ENCODE measurements around the gene CAT.

CAT gene

DNA sequence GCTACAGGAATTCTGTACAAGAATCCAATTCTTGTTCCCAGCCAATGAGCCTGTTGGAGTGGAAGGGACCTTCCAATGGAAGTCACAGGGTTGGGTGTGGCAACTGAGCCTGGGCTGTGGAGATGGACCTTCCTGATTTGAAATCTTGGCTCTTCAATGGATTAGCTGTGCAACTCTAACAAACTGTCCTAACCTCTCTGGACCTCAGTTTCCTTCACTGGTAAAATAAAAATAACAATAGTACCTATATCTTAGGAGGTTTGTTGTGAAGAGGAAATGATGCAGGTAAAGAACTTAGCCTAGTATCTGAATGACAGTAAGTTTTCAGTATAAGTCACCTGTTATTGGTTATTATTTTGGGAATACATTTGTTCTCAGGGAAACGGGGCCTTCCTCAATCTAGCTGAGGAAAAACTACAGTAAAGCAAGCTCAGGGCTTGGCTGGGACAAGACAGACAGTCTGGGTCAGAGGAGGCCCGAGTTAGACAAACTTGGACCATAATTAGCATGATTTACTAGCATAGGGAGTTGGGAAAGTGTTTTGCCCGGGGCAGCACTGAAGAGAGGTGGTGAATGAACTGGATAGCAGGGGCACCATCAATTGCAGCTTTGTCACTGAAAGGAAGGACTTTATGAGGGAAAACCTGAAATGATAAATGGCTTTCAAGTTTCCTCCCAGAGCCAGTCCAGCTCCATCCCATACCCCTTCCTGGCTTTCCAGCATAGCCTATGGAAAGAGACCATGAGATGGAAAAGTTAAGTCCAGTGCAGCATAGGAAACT, 61.2 kb downstream of the CAT start:
- FAIRE-seq, result no peak

DNA sequence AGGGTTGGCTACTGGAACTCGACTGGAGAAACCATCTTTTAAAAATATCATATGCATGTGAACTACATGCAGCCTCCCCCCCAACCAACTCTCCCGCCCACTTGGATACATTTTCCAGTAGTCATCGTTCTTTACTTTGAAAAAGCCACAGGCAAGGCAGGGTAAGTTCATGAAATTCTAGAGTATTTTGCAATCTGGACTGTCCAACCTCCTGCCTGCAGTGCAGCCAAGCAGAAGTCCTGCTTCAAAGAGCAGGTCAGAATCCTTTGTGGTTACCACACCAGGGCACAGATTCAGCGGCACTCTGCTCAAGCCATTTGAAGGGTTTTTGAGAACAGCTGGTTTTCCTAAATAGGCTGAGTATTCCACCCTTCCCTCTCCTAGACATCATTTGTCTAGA, 62.8 kb downstream of the CAT start:
- no peak for FAIRE-seq

GRCh38 chr11:34501949-34502348, 63.2 kb downstream of the CAT start:
- FAIRE-seq, result no peak

DNA sequence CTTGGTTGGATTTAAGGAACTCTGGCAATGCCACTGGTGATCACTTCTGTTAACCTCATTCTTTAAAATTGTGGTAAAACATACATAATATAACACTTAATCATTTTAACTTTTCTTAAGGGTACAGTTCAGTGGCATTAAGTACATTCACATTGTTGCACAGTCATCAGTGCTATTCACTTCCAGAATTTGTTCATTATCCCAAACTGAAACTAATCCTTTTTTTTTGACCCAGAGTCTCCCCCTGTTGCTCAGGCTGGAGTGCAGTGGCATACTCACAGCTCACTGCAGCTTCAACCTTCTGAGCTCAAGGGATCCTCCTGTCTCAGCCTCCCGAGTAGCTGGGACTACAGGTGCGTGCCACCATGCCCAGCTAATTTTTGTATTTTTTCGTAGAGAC, 64.2 kb downstream of the CAT start:
- FAIRE-seq, result no peak

DNA sequence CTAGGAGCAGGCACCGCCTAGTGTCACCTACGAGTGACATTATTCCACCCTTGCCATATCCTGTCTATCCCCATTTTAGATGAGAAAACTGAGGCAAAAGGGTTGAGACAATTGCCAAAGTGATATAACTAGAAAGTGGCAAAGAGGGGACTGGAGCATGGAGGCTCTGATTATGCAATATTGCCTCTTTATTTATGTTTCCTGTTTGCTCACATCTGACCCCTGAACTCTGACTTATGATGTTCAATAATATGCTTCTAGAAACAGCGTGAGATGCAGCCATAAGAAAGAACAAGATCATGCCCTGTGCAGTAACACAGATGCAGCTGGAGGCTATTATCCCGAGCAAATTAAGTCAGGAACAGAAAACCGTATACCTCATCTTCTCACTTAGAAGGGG, 67.1 kb downstream of the CAT start:
- no peak for FAIRE-seq

DNA sequence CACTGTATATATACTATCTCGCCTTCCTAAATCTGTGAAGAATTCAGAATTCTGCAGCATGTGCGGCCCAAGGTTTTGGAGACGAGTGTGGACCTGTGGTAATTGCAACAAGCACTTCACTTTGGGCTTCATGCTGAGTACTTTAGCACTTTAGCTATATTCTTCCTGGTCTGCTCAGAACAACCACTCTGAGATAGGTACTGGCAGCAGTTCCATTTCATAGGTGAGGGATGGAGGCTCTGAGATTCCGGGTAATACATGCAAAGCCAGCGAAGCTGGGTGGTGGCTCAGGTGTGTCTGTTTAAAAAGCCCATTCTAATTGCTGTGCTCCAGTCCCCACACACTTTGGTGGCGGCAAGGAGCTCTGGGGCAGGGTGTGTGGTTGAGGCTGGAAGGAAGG, 68.4 kb downstream of the CAT start:
- FAIRE-seq, result no peak

DNA sequence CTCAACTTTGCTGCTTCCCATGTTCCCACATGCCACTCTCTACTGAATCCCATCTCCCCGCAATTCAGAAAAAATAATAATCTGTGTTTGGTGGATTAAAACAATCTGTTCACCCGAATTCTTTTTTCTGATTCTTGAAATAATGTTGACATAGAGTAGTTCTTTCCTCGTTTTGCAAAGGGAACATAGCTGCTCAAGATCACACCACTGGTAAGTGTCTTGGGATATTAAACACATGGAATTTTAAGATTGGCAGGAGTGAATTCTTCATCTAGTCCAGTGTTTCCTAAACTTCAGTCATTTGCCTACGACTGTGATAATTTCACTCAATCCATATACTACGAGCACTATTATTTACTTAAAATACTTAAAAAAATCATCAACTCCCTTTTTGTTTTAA, 68.9 kb downstream of the CAT start:
- FAIRE-seq, result no peak

- no peak for FAIRE-seq
Measured at GRCh38 chr11:34508524-34508923, 69.8 kb downstream of the CAT start.

GRCh38 chr11:34509336-34509876, 70.7 kb downstream of the CAT start:
- no peak for FAIRE-seq

GRCh38 chr11:34510218-34510617, 71.5 kb downstream of the CAT start:
- FAIRE-seq, result no peak

DNA sequence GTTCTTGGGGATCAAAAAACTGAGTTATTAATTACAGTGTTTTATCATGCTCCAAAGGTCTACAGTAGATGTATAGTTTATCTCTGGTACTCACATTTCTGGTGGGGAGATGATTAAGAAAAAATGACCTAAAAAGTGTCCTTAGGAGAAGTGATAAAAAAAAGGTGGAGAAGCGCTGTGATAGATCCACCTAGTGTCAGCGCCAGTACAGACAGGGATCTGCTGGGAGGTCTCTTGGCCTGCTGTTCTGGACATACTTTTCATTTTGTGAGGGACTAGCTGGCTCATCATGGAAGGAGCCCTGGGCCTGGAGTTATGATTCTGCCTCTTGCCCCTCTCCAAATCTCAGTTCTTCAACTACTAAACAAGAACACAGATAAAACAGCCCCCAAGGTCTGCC, 71.9 kb downstream of the CAT start:
- FAIRE-seq, result no peak

DNA sequence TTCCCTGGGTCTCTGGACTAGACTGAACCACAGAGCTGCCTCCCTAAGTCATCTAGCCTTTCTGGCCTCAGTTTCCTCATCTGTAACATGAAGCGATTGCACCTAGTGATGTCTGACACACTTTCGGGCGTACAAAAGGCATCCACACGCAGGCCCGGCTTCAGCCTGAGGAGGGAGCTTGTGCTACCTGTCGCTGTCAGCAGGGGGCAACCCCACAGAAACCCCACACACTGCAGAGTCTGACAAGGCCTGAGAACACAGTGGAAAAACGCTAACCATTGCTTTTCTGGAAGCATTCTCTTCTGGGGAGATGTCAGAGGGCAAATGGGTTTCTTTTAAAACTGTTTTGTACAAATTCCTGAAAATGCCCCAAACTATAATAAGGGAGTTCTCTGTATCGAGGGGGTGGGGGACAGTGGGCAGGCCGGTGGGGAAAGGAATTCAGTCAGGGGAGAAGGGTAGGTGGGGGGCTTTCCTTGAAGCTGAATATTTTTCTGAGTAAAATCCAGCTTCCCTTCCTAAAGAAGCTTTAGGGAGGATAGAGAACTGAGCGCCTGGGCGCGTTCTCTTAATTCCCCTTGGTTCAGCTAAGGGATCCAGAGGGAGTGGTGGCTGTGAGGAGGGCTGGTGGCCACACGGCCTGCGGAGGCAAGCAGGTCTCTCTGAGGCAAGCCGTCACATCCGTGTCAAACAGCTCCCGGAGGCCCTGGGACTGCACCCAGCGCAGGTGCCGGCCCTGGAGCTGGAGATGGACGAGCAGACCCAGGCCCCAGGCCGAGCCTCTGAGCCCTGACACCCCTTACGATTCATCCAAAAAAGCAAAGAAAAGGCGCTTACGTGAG, 74.3 kb downstream of the CAT start:
- FAIRE-seq, result no peak

GRCh38 chr11:34513682-34514449, 75.1 kb downstream of the CAT start, which contains the start of gene ELF5:
Gene ELF5, minus strand, starts transcription at chr11:34513794. Its CDS starts 8,045 bp downstream, at chr11:34505749.
- FAIRE-seq, result no peak

DNA sequence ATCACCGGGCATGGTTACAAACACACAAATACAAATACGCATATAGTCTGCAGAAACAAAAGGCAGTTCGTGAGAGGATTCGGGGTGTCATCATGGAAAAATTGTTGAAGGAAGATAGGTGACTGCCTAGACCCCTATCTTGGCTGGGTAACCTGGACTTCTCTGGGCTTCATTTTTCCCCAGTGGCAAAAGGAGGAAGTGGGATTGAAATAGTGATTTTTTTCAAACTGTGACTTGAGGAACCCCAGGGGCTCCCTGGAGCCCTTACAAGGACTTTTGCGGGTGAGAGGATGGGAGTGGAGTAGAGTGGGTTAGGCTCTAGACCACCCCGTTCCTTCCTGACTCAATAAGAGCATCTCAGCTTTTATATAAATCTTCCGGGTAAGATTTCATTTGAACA, 75.9 kb downstream of the CAT start:
- no peak for FAIRE-seq

DNA sequence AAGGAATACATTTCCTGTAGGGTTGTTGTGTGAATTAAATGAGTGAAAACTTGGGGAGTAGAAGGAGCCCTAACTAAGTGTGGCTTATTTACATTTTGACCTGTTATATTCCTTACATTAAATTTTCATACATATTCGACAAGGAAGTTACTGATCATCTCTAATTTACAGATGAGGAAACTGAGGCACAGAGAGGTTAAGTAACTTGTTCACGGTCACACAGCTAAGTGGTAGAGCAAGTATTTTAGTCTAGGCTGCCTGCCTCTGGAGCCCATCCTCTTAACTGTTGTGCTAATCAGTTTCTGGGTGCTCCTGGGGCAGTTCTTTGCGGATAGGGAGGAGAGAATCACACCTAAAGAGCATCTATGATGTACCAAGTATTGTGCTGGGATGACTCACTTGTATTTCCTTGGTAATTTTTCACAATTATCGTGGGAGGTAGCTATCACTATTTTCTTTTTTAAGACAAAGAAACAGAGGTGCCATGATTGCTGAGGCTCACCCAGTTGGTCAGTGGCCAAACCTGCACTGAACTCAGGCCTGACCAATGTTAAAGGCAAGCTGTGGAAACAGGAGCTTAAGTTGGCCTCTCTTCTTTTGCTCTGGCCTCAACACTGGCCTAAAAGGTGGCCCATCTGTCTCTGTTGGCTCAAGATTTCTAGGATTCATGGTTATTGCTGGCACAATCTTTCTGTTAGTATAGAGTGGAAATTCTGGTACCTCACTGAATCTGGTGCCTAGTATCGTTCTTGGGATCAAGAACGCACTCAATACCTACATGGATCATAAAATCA, 77.7 kb downstream of the CAT start:
- no peak for FAIRE-seq

DNA sequence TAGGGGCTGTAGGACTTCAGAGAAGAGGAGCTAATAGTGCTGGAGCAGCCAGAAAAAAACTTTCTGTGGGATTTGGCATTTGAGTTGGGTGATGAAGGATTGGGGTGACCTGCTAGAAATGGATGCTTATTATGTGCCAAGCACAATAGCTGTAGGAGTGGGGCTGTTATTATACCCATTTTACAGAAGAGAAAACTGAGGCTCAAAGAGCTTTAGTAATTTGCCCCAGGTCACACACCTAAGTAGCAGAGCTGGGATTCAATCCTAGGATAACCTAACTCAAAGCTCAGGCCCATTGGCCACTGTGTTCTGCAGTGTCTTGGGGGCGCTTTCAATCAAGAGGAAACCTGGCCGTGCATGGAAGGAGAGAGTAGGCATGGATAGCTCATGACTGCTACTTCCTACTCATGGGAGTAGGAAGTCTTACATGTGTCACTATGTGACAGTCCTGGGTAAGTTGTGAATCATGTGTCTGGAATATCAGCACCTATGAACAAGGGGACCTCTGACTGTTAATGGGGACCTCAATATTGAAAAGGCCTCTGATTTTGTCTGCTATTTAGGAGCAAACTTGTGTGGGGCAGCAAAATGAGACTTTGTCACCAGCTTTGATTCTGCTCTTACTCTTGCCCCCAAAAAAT, 81.0 kb downstream of the CAT start:
- FAIRE-seq, result no peak

DNA sequence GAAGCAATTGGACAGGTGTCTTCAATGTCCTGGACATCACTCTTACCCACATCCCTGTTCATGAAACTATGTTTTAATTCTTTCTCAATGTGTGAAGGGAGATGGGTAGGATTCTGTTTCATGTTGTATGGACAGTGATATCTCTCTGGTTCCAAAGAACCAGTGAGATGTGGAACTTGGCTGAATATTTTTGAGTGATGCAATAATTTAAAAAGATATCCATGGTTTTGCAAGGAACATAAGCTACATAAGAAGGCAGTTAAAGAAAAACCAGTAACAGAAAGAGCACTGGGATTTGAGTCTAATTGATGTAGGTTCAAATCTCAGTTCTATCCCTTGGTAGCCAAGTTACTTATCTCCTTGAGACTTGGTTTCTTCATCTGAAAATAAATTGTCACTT, 82.5 kb downstream of the CAT start:
- no peak for FAIRE-seq
